ENCODE data around the gene MS4A14.

DNA sequence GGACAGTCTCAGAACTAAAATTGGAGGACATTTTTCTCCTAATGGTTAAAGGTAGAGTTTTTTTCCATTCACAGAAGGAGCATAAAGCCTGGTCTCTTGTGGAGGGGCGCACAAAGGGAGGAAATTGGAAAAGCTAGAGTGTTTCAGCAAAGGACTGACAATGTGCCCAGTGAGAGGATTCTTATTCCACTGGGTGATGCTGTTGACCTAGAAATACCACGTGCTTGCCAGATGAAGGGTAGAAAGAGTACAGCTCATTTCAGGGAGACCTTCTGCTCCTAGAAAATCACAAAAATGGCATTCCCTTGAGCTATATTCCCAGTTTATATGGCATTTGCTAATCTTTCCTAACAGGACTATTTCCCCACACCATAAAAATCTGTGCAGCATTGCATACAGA lies 48.1 kb upstream of the MS4A14 start:
- TF ChIP-seq, protein P1, sequence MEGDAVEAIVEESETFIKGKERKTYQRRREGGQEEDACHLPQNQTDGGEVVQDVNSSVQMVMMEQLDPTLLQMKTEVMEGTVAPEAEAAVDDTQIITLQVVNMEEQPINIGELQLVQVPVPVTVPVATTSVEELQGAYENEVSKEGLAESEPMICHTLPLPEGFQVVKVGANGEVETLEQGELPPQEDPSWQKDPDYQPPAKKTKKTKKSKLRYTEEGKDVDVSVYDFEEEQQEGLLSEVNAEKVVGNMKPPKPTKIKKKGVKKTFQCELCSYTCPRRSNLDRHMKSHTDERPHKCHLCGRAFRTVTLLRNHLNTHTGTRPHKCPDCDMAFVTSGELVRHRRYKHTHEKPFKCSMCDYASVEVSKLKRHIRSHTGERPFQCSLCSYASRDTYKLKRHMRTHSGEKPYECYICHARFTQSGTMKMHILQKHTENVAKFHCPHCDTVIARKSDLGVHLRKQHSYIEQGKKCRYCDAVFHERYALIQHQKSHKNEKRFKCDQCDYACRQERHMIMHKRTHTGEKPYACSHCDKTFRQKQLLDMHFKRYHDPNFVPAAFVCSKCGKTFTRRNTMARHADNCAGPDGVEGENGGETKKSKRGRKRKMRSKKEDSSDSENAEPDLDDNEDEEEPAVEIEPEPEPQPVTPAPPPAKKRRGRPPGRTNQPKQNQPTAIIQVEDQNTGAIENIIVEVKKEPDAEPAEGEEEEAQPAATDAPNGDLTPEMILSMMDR (IDR thresholded peaks at IDR 0.05; ENCODE audit: low read depth, low read length), result peak; percentile 11
- TF ChIP-seq POLR2A (IDR thresholded peaks at IDR 0.05; ENCODE audit: extremely low read depth, insufficient read length), result no peak
- TF ChIP-seq, protein P2, sequence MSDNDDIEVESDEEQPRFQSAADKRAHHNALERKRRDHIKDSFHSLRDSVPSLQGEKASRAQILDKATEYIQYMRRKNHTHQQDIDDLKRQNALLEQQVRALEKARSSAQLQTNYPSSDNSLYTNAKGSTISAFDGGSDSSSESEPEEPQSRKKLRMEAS (IDR thresholded peaks at IDR 0.05; ENCODE audit: low read depth, low read length), result peak; percentile 77
- TF ChIP-seq MYC (IDR thresholded peaks at IDR 0.05; ENCODE audit: low read depth, low read length), result no peak
